GM21515 (cell line): Measurements from ENCODE around the gene HS3ST4.
"Not testable (repeated sequence)": the region's sequence is repeated elsewhere in the genome, so short reads cannot be mapped to it uniquely, and the experiment has no call there.

Source experiments
- ATAC-seq: cut with Tn5 transposase; IDR thresholded peaks from one replicate; pipeline ENCODE4 v1.9.1; 2021; ENCODE audit not compliant: unreplicated experiment

HS3ST4 gene

DNA sequence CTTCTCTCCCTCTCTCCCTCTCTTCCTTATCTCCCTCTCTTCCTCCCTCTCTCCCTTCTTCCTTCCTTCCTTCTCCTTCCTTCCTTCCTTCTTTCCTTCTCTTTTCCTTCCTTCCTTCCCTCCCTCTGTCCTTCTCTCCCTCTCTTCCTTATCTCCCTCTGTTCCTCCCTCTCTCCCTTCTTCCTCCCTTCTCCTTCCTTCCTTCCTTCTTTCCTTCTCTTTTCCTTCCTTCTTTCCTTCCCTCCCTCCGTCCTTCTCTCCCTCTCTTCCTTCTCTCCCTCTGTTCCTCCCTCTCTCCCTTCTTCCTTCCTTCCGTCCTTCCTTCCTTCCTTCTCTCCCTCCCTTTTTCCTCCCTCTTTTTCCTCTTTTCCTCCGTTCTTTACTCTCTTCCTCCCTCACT lies 38.6 kb downstream of the HS3ST4 start:
- ATAC-seq, result no peak

DNA sequence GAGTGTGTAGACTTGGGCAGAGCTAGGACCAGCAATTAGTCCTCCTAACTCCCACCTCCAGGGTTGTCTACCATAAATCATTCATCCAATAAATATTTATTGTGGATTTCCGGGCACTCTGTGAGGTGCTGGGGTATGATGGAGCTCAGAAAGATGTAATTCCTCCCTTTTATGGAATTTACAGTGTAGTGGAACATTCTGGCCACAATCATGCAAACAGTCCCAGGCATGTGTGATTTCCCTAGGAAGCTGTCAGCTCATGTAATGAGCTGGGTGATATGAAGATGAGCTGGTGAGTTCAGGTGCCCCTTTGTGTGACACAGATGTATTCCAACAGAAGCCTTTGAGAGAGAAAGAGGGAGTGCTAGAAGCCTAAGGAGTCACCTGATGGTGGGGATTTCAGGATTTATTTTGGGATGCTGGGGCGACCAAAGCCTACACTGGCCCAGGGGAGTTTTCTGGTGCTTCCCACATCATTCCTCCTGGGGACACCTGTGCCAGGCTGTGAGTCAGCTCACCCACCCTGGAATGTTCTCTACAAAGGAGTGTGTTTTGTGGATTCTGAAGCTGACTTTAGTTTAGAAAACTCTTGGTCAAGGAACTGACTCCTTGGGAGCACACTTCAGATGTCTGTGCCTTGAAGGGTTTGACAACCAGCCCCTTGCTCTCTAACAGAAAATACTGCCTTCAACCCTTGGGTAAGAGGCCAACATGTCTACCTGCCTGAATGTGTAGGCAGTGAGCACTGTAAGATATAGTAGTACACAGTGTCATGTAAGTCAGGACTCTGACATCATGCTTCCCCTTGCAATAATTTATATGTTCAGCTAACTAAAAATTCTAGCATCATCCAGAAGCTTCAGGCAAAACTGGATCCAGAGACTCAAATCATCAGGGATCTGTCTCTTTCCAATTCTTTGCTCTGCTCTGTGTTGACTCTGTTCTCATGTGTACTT lies 42.9 kb downstream of the HS3ST4 start:
- ATAC-seq, result no peak

DNA sequence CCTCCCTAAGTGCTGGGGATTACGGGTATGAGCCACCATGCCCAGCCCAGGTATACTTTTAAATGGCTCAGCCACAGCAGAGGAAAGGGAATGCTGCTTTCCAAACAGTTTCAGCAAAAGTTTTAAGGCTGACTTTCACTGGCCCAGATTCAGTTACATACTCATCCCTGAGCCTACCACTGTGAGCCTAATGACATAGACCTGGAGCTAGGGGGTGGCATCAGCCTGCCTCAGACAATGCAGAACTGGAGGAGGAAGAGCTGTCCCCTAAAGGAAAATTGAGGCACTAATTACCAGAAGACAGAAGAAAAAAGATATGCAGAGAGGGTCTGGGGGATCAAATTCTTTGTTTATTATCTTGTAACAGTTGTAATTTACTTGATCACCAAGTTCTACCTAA lies 43.9 kb downstream of the HS3ST4 start:
- ATAC-seq, result no peak

DNA sequence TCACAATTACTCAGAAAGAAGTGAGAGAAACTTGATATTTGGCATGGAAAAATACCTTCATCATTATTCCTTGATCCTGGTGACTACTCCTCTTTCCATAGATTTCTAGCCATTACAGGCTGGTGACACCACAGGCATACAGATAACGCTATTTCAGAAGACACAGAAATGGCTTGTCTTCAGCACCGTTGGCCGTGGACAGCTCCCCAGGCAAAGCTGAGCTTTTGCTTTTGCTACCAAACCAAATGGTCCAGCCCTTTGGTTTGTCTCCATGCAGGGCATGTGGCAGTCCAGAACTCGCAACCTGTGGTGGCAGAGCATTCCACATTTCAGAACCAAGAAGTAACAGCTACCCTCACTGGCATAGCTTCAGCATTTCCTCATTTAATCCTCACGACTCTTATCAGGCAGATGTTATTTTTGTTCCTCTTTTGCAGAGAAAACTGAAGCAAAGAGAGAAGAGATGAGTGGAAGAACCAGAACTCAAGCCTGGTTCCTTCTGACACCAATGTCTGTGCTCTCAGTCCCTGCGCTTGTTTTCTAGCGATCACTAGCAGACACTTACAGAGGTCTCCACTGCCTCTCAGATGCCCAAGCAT lies 55.5 kb downstream of the HS3ST4 start:
- no peak for ATAC-seq

DNA sequence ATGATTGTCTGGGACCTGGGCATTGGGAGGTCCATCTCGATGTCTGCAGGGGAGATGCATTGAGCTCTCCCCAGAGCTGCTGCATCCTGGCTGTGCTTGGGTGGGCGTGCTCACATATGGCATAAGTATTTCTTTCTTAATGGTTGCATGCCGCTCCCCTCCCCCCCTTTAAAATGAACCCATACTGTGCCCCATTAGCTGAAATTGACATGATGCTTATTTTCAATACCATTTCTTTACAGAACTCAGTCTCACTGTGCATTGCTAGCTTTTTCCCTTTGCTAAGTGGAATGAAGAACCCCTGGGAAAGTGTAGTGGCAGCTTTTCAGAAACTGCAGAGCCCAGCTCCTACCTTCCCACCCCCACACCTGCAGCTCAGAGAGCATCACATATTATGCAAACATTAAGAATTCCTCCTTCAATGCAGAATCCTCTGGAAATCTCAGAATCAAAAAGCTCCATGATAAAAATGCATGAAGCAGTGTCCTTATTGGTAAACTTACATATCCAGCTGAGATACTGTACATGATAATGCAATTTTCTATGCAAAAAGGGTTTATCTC lies 56.4 kb downstream of the HS3ST4 start:
- no peak for ATAC-seq

DNA sequence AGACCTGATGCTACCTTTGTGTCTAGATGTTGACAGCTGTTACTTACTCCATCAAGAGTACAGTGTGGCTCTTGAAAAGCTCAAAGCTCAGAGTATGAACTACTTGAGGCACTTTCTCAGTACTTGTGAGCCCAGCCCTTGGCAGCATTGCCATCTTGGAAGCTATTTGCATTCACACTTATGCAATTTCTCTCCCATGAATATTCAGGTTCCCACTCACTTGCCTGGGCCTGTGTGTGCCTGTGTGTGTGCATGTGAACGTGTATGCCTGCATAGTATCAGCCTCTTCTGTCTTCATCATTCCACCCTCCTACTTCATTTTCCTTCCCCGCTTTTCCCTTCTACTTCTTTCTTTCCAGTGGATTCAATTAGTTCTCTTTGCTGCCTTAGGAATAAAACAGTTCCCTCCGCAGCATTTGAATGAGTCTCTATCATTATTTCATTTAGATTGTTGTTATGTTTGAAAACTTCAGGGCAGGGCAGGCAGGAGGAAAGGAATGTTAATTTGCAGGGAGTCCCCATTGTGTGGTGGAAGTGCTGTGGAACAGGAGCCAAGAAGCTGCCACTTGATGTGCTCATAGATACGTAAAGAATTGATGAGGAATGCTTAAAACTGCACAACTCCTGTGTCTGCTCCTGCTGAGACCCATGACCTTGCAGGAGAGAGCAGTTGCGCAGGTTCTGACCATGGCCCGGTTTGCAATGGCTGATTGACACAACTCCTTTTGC lies 58.9 kb downstream of the HS3ST4 start:
- ATAC-seq, result no peak

DNA sequence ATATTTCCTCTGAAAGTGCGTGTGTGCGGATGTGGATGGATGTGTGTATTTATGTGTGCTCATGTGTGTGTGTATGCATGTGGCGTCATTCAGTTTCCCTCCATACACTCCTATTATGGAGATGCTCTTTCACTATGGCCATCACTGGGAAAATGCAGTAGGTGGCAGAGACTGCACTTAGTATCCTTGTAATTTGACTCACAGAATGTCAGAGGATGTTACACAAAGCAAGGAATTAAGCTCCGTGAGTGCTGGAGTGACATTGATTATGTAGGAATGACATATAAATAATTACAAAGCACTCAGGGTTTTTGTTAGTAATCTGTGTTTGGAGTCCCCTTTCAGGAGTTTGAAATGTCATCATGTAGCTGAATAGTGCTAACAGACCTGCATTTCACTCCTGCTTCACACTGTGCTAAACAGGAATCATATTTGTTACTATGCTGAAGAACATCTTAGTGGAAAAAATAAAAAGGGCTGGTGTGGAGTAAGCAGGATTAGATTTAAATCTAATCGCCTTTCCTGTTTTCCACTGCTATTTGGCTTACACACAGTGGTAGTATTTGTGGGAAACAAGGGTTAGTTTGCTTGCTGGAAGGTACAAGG lies 59.6 kb downstream of the HS3ST4 start:
- no peak for ATAC-seq

DNA sequence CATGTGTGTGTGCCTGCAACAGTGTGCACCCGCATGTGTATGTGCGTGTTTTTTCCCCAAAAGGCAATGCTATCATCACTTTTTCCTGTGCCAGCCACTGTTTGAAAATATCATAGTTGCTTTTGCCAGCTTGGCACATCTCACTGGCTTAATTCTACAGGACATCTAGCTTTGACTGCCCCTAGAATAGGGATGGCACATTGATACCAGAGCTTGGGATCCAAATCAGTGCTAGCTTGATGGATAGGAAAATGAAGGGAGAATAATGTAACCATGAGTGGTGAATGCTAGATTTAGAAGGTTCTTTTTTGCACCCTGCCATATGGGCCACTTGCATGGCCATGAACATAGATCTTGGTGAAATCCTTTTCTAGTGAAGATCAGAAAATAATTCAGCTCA lies 72.7 kb downstream of the HS3ST4 start:
- ATAC-seq, result no peak

DNA sequence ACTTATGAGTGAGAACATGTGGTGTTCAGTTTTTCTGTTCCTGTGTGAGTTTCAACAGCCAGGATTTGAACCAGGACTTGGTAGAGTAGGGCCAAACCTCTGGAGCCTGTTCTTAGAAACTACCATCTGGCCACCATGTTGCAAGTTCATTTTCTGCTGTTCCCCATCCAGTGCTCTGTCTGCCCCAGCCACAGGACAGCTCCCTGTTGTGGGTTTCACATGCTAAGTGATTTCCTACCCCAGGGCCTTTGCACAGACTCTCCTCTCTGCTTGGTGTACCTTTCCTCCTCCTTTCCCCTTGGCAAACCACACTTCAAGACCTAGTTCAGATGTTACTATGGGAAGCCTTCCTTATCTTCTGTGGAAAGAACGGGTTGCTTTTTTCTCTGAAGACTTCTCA lies 79.5 kb downstream of the HS3ST4 start:
- no peak for ATAC-seq

DNA sequence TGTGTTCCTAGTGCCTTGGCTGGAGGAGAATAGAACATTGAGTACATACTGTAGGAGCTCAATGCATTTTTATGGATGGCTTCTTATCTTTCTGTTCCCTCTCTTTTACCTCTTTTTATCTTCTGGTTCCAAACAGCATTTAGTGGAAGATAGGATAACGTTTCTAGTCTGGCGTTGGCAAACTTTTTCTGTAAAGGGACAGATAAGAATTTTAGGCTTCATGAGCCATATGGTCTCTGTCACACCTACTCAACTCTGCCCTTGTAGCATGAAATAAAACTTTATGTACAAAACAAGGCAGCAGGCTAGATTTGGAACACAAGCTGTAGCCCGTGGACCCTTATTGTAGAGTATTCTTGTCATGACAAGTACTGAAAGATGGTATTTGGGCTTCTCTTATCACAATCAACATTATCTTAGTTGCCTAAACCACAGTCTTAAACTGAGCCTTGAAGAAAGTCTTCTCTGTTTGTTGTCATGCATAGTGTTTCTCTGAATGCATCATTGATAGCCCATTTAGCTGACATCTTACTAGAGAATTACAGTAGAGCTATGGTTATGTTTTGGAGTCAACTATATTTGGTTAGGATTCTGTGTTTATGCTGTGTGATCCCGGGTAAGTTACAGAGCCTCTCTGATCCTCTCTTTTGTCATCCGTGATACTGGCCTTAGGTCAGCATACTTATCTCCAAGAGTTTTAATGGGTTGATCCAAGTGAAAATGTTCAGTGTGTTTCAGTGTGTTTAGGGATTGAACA lies 80.2 kb downstream of the HS3ST4 start:
- ATAC-seq, result no peak

DNA sequence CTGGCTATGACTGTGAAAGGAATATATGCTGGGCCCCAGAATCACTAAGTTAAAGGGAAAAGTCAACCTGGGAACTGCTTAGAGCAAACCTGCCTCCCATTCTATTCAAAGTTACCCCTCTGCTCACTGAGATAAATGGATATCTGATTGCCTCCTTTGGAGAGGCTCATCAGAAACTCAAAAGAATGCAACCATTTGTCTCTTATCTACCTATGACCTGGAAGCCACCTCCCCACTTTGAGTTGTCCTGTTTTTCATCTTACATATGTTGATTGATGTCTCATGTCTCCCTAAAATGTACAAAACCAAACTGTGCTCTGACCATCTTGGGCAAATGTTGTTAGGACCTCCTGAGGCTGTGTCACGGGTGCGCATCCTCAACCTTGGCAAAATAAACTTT lies 84.5 kb downstream of the HS3ST4 start:
- not testable (repeated sequence) for ATAC-seq

DNA sequence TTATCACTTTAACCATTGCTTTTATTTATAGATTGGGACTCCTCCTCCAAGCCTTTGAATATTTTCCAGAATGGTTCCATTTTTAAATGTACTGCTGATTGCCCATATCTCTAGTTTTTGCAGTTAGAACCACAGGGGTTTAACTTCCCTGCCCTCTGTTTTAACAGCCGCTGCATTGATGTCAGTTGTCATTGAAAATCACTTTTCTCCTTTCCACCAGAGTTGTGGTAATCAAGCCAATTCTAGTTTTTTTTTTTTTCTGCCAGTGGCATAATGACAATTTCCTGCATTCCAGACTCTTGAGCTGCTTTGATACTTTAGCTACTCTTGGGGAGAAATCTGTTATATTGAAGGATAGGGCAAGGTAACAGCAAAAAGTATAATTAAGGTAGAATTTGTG lies 91.5 kb downstream of the HS3ST4 start:
- no peak for ATAC-seq

DNA sequence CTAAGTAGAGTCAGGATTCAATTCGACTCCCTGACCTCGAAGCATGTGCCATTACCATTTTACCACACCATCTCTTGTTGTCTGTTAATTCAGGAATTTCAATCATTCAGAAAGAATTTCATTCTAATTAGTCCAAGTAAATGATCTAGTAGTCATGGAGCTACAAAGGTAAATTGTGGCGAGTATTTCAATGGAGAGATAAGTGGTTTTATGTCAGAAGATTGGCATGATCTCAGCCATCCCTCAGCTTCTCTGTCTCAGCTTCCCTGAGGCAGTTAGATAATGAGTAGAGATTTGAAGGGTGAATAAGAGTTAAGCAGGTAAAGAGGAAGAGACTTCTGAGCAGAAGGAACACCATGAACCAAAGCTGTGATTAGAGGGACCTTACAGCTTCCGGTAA lies 93.6 kb downstream of the HS3ST4 start:
- no peak for ATAC-seq

DNA sequence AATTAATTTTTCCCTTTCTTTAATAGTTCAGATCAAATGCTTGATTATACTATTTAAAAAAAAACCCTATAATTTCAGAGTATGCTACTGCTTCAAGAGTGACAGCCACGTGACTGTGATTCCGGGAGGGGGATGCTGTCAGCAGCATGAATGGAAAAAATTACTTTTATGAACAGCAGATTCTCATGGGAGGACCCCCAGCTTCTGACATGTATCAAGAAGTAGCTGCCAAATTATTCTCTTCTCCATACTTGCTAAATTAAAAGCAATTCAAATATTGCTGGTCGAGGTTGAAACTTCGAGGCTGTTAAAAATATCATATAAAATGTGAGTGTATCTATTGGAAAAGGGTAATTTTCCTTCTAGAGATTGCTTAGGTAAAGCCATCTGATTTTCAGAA lies 95.0 kb downstream of the HS3ST4 start:
- no peak for ATAC-seq

DNA sequence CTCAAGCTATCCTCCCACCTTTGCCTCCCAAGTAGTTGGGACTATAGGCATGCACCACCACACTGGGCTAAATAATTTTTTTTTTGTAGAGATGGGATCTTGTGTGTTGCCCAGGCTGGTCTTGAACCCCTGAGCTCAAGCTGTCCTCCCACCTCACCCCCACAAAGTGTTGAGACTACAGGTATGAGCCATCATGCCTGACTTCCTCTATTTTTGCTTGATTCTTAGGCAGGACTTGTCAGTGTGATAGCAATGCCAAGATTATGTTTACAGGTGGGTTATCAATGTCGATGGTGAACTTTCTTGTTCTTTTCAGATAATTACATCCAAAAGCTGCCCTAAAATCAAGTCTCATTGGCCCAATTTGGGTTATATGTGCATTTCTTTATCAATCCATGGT lies 96.9 kb downstream of the HS3ST4 start:
- ATAC-seq, result no peak

DNA sequence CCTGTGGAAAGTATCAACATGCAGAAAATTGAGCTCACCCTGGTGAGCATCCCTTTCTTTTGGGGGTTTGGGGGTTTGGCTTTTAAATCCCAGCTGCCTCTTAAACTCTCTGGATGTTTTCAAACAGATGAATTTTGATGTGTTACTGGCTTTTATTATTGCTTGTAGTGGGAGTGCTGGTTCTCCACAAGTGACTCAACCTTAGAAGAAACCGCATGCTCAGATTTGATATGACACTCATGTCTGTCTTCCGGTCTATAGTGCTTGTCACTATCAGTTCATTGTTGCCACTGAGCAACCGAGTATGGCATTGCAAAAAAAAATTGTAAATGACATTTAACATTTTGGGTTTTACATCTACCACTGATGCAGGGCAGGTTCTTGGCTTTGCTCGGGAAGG lies 104.5 kb downstream of the HS3ST4 start:
- ATAC-seq, result no peak

DNA sequence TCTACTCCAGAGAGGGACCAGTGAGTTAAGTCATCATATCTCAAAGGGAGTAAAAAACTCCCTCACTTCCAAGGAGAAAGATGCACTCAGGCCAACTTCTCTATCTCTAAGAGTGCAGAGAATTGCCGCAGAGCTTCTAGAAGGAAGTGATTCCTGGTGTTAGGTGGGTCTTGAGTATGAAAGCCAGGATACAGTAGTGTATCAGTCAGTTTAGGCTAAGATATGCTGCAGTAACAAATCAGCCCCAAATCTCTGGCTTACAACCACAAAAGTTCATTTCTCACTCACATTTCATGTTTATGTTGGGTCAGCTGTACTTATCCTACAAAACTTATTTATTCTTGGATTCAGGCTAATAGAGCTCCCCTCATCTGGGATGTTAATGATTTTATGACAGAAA lies 106.3 kb downstream of the HS3ST4 start:
- no peak for ATAC-seq

DNA sequence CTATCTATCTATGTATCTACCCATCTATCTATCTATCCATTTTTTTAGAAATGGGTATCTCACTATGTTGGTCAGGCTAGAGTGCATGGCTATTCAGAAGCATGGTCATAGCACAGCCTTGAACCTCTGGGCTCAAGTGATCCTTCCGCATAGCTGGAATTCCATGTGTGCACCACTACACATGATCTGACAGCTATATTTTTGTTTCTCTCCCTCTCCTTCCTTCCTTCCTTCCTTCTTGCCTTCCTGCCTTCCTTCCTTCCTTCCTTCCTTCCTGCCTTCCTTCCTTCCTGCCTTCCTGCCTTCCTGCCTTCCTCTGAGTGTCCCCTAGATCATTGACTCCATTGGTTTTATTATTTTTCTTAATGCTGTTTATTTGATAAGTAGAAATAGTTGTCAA lies 108.1 kb downstream of the HS3ST4 start:
- no peak for ATAC-seq

DNA sequence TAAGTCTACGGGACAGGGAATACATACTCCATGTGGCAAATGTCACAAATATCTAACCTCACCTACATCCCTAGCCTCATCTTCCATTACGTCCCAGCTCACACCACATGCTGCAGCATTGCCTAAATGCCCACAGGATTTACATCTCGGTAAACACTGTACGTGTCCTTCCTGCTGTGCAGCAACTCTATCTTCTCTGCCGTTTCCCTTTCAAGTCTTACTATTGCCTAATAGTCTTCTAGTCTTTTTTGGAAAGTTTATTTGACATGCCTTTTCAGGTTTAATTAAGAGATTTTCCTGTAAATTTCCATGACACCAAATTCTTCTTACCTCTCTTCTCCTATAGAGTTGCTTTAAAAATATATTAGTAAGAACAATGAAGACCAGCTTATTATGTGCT lies 120.5 kb downstream of the HS3ST4 start:
- ATAC-seq, result no peak

DNA sequence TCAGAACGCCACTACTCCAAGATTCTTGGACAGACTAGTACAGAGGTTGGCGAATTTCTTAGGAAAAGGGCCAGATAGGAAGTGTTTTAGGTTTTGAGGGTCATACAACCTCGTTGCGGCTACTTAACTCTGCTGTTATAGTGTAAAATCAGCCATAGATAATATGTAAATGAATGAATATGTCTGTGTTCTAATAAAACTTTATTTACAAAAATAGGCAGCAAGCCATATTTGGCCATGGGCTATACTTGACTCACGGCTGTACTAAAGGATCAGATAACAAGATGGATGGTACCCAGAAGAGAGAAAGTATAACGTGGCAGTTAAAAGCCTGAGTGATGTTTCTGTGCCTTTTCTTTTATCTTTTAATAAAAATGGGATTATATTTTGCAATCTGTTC lies 125.5 kb downstream of the HS3ST4 start:
- no peak for ATAC-seq
